ENCODE data around the gene SSU72. TPM values are rescaled to one million over a fixed set of nuclear protein-coding genes. Genes with fewer than 3 reads are reported as not detected.

Gene SSU72
- total RNA-seq, 1 donor from 2014 or later: 97.4 TPM

DNA sequence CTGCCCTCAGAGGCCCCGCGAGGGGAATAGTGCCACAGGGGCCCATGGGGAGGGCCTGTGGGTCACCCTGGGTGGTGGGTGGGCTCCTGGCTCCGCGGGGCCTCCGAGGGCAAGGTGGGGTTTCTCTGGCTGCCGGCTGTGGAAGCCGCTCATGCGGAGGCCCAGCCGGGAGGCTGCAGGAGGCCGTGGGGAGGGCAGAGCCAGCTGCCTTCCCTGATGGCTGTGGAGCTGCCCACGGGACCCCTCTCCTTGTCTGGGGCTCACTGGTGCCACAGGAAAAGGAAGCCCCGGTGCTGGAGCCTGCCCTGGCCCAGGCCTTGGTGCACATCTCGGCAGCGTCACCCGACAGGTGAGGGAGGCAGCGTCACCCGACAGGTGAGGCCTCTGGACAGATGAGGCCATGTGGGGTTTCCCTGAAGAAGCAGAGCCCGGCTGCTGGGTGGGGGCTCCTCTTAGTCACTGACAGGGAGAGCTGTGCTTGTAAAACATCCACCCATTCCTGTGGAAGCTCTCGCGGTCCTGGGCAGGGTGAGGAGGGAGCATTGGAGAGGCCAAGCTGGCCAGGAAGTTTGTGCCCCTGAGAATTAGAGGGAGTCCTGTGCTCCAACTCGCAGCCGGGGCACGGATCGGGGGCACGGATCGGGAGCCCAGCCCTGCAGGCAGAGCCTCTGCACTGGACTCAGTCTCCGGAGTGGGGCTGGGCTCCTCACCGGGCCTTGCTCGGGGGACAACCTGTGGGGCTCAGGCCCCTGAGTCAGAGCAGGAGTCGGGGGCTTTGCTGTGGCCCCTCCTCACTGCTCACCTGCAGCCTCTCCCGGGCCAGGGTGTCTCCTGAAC, 46.7 kb upstream of the SSU72 start:
- no peaks in the 10 kb centered on the region for H3K9me3 Mint-ChIP-seq
- TF ChIP-seq, protein P1, sequence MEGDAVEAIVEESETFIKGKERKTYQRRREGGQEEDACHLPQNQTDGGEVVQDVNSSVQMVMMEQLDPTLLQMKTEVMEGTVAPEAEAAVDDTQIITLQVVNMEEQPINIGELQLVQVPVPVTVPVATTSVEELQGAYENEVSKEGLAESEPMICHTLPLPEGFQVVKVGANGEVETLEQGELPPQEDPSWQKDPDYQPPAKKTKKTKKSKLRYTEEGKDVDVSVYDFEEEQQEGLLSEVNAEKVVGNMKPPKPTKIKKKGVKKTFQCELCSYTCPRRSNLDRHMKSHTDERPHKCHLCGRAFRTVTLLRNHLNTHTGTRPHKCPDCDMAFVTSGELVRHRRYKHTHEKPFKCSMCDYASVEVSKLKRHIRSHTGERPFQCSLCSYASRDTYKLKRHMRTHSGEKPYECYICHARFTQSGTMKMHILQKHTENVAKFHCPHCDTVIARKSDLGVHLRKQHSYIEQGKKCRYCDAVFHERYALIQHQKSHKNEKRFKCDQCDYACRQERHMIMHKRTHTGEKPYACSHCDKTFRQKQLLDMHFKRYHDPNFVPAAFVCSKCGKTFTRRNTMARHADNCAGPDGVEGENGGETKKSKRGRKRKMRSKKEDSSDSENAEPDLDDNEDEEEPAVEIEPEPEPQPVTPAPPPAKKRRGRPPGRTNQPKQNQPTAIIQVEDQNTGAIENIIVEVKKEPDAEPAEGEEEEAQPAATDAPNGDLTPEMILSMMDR (IDR thresholded peaks at IDR 0.05; ENCODE audit: unreplicated experiment): no peak
- no peaks in the 10 kb centered on the region for H3K27me3 Mint-ChIP-seq (ENCODE audit: low read depth)
- no peak overlapping the region for H3K27ac Mint-ChIP-seq
- H3K4me1 Mint-ChIP-seq: peaks cover 13% of the 10 kb centered on the region
- peaks cover 5% of the 10 kb centered on the region for H3K36me3 Mint-ChIP-seq
- no peak overlapping the region for H3K4me3 Mint-ChIP-seq
- DNase-seq (ENCODE audit: low spot score in 2 of 2, unreplicated experiment in 2 of 2): no peak

DNA sequence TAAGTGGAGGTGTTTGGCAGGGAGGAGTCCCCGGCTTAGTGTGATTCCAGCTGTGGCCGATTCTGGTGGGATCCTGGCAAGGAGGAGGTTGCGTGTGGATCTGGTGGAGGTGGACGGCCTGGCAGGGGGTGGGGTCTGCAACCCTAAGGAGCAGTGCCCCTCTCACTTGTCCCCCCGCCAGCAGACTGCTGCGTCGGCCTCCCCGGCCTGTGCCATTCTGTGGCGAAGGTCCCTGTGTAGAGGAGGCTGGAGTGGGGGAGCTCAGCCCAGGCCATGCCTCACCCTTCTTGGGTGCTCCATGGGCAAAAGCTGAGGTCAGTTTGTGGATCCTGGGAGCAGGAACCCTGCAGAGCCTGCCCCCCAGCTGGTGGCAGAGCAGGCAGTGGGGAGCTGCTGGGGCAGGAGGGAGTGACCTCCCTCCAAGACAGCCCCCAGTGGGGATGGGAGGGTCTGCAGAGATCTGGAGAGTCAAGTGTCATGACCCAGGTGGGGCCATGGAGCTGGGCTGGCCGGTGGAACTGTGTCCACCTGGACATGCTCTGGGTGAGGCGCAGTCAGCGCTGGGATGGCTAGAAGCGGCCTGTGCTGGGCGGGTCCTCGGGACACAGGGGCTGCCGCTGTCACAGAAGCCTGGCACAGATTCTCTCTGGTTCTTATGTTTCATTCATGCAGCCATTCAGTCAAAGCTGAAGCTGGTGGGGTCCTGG, 45.9 kb upstream of the SSU72 start:
- TF ChIP-seq, protein P1 (IDR thresholded peaks at IDR 0.05; ENCODE audit: unreplicated experiment): no peak
- no peak overlapping the region for H3K27ac Mint-ChIP-seq
- no peaks in the 10 kb centered on the region for H3K9me3 Mint-ChIP-seq
- H3K4me3 Mint-ChIP-seq: no peak overlapping the region
- no peak for DNase-seq (ENCODE audit: low spot score in 2 of 2, unreplicated experiment in 2 of 2)
- H3K4me1 Mint-ChIP-seq: peaks cover 13% of the 10 kb centered on the region
- peaks cover 5% of the 10 kb centered on the region for H3K36me3 Mint-ChIP-seq
- H3K27me3 Mint-ChIP-seq (ENCODE audit: low read depth): no peaks in the 10 kb centered on the region

DNA sequence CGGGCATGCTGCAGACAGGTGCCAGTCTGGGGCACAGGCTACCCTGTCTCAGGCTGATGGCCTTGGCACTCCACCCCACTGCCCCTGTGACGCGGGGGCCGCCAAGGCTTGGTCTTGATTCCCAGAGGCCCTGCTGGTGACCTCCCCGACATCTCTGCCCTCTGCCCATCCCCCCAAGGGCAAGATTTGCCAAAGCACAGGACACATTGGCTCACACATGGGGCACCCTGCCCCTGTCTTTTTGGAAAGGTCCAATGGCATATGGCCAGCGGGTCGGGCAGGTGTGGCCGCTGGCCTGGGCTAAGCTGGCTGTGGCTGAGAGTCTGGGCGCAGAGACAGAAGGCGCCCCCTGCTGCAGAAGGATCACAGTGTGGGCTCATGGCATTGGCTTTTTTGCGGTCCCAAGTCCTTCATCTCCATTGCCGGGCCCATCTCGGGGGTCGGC, 45.3 kb upstream of the SSU72 start:
- Mint-ChIP-seq H3K9me3 (no peaks in the 10 kb centered on the region), H3K36me3 (peaks cover 5% of the 10 kb centered on the region), H3K4me1 (peaks cover 13% of the 10 kb centered on the region), H3K4me3 (no peak overlapping the region), H3K27ac (no peak overlapping the region), H3K27me3 (ENCODE audit: low read depth) (no peaks in the 10 kb centered on the region)
- no peak for DNase-seq (ENCODE audit: low spot score in 2 of 2, unreplicated experiment in 2 of 2)
- TF ChIP-seq, protein P1 (IDR thresholded peaks at IDR 0.05; ENCODE audit: unreplicated experiment): no peak

DNA sequence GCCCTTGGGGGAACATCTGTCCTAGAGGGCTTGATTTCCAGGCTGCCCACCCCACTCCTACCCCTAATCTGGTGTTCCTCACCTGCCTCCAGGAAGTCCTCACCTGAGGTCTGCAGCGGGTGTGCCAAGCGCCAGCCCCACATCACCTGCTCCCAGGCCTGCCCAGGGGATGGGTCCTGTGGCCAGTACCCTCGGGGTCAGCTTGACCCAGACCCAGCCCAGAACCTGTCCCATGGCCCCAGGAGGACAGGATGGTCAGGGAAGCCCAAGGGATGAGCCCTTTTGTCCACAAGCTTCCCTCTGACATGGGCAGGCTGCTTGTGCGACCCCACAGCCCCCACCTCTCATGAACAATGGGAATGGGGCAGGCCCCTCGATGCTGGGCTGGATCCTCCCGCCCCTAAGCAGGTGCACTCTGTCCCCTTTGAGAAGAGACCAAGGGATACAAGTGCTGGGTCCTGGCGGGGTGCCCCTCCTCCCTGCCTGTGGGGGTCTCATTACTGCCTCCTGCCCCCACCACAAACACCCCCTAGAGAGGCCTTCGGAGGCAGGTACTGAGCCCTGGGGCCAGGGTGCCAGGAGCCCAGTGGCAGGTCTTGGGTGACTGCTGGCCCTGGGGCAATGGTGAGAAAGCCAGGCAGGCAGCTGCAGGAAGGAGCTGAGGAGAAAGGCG, 43.9 kb upstream of the SSU72 start:
- Mint-ChIP-seq H3K4me1 (peaks cover 22% of the 10 kb centered on the region), H3K36me3 (peaks cover 5% of the 10 kb centered on the region), H3K27me3 (ENCODE audit: low read depth) (no peaks in the 10 kb centered on the region), H3K4me3 (no peak overlapping the region), H3K9me3 (no peaks in the 10 kb centered on the region), H3K27ac (no peak overlapping the region)
- DNase-seq (ENCODE audit: low spot score in 2 of 2, unreplicated experiment in 2 of 2): peak in 1 of 2 experiments; percentile 16
- TF ChIP-seq, protein P1 (IDR thresholded peaks at IDR 0.05; ENCODE audit: unreplicated experiment): no peak

DNA sequence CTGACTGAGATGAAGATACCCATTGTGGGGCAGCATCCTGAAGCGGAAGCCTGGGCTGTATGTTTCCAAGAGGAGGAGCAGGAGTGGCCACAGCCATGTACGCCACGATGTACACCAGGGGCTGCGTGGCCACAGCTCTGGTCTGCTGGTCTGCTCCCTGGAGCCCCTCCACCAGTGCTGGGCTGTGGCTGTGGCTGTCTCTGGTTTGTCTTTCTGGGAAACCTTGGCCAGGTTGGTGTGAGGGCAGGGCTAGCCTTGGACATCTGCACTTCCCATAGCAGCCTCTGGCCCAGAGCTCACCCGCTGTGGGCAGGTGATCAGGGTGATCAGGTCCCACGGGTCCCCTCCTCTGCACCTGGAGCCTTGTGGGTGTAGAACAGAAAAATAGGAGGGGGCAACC, 43.3 kb upstream of the SSU72 start:
- peak overlapping the region; percentile 80 for H3K4me3 Mint-ChIP-seq
- no peaks in the 10 kb centered on the region for H3K27me3 Mint-ChIP-seq (ENCODE audit: low read depth)
- DNase-seq (ENCODE audit: low spot score in 2 of 2, unreplicated experiment in 2 of 2): no peak
- peaks cover 5% of the 10 kb centered on the region for H3K36me3 Mint-ChIP-seq
- peaks cover 23% of the 10 kb centered on the region for H3K4me1 Mint-ChIP-seq
- TF ChIP-seq, protein P1 (IDR thresholded peaks at IDR 0.05; ENCODE audit: unreplicated experiment): no peak
- no peak overlapping the region for H3K27ac Mint-ChIP-seq
- no peaks in the 10 kb centered on the region for H3K9me3 Mint-ChIP-seq
